CD4-positive, CD25-positive, alpha-beta regulatory T cell (primary cell): ENCODE results near the gene MAG. TPM values are rescaled to one million over a fixed set of nuclear protein-coding genes. Genes with fewer than 3 reads are reported as not detected.

ENCODE experiments used
- ATAC-seq, 2 donors: fragments of 150-1000 bp; cut with Tn5 transposase; one replicate each; pipeline ENCODE4 v1.10.0; 2021; ENCODE audit warnings: low read depth in 2 of 2, moderate number of reproducible peaks in 2 of 2, moderate library complexity in 1 of 2
- DNase-seq, 3 donors: peaks; one replicate each; pipeline versions ENCODE4 v3.0.0 to v3.0.0-alpha.2; 2012 to 2022; ENCODE audit warnings: mixed read lengths in 1 of 3
- H3K27ac ChIP-seq: one replicate; pipeline ENCODE4 v1.7.0; 2013; ENCODE audit warnings: mild to moderate bottlenecking, low read length; ENCODE audit not compliant: insufficient read depth, poor library complexity, severe bottlenecking
- H3K27me3 ChIP-seq: one replicate; pipeline ENCODE4 v1.7.0; 2013; ENCODE audit warnings: low read length; ENCODE audit not compliant: control insufficient read depth, insufficient read depth
- H3K36me3 ChIP-seq: one replicate; pipeline ENCODE4 v1.7.0; 2013; ENCODE audit warnings: mild to moderate bottlenecking, low read length, moderate library complexity; ENCODE audit not compliant: control insufficient read depth, insufficient read depth
- H3K4me1 ChIP-seq: 2 replicates; pipeline ENCODE4 v1.7.0; 2013; ENCODE audit warnings: mild to moderate bottlenecking, low read length; ENCODE audit not compliant: insufficient read depth, control insufficient read depth, poor library complexity, severe bottlenecking
- H3K4me3 ChIP-seq: one replicate; pipeline ENCODE4 v1.7.0; 2013; ENCODE audit warnings: low read depth, mild to moderate bottlenecking, low read length, moderate library complexity
- H3K9me3 ChIP-seq, 2 experiments: 1 replicate in 1 of 2; 2 replicates in 1 of 2; pipeline ENCODE4 v1.7.0; 2013; ENCODE audit warnings: low read length in 2 of 2, mild to moderate bottlenecking in 1 of 2, moderate library complexity in 1 of 2; ENCODE audit not compliant: control insufficient read depth in 2 of 2
- H3K27ac Mint-ChIP-seq, 3 donors: one replicate each; pipeline ENCODE4 v1.8.0; 2020 to 2022; ENCODE audit warnings: mild to moderate bottlenecking in 3 of 3, mixed read lengths in 3 of 3, moderate library complexity in 2 of 3
- H3K27me3 Mint-ChIP-seq: one replicate; pipeline ENCODE4 v1.8.0; 2022; ENCODE audit warnings: mild to moderate bottlenecking, mixed read lengths
- H3K36me3 Mint-ChIP-seq: one replicate; pipeline ENCODE4 v1.8.0; 2020; ENCODE audit warnings: mixed read lengths
- H3K4me1 Mint-ChIP-seq, 4 donors: one replicate each; pipeline ENCODE4 v1.8.0; 2020 to 2022; ENCODE audit warnings: mixed read lengths in 4 of 4, mild to moderate bottlenecking in 1 of 4
- H3K4me3 Mint-ChIP-seq, 4 donors: one replicate each; pipeline ENCODE4 v1.8.0; 2020 to 2022; ENCODE audit warnings: mild to moderate bottlenecking in 4 of 4, mixed read lengths in 4 of 4, moderate library complexity in 3 of 4
- H3K9me3 Mint-ChIP-seq, 7 donors: one replicate each; pipeline ENCODE4 v1.8.0; 2020 to 2022; ENCODE audit warnings: mixed read lengths in 7 of 7, mild to moderate bottlenecking in 3 of 7, moderate library complexity in 2 of 7
- polyA plus RNA-seq, 4 donors: library from polyadenylated mRNA; unstranded; fragments of 300-500 nt; fragmentation: Illumina TruSeq; gene quantifications; one replicate each; pipeline ENCODE4 v1.2.3, GENCODE V29; 2021
- total RNA-seq: library from RNA; stranded (reverse); gene quantifications from one replicate; pipeline ENCODE4 v1.2.3, GENCODE V29; 2022

MAG gene
- total and polyA plus RNA-seq, 5 donors from 2014 or later = 0.16 to 0.28 TPM; not detected in 3

GRCh38 chr19:35288331-35288730 lies 3.6 kb upstream of the MAG start:
- no peak overlapping the region for H3K4me3 Mint-ChIP-seq
- H3K27ac Mint-ChIP-seq = no peak overlapping the region
- ATAC-seq (no peak), DNase-seq (no peak)
- H3K27me3 ChIP-seq = peaks cover 2% of the 10 kb centered on the region
- no peaks in the 10 kb centered on the region for H3K4me1 ChIP-seq
- H3K9me3 Mint-ChIP-seq = no peaks in the 10 kb centered on the region
- peaks cover 0 to 2% (median under 1%) of the 10 kb centered on the region in 4 donors for H3K4me1 Mint-ChIP-seq
- H3K36me3 Mint-ChIP-seq = no peaks in the 10 kb centered on the region
- H3K27ac ChIP-seq = no peak overlapping the region
- no peaks in the 10 kb centered on the region for H3K36me3 ChIP-seq
- H3K4me3 ChIP-seq = no peak overlapping the region
- H3K27me3 Mint-ChIP-seq = peaks cover 22% of the 10 kb centered on the region
- H3K9me3 ChIP-seq = no peaks in the 10 kb centered on the region

DNA sequence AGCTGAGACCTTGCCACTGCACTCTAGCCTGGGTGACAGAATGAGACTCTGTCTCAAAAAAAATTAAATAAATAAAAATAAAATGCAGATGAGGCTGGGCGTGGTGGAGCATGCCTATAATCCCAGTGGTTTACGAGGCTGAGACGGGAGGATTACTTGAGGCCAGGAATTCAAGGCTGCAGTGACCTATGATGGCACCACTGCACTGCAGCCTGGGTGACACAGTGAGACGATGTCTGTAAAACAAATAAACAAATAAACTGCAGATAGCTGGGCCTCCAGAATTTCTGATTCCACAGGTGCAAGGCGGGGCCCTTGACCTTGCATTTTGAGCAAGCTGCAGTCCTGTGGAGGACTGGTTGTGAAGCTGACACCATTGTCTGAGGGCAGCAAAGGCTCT lies 3.1 kb upstream of the MAG start:
- Histone ChIP-seq H3K27me3 (no peaks in the 10 kb centered on the region), H3K36me3 (no peaks in the 10 kb centered on the region), H3K4me1 (no peaks in the 10 kb centered on the region), H3K27ac (no peak overlapping the region), H3K9me3 (no peaks in the 10 kb centered on the region), H3K4me3 (no peak overlapping the region)
- H3K27me3 Mint-ChIP-seq = peaks cover 16% of the 10 kb centered on the region
- no peaks in the 10 kb centered on the region for H3K36me3 Mint-ChIP-seq
- no peak overlapping the region for H3K4me3 Mint-ChIP-seq
- H3K9me3 Mint-ChIP-seq = no peaks in the 10 kb centered on the region
- peaks cover 0 to 2% (median 0%) of the 10 kb centered on the region in 4 donors for H3K4me1 Mint-ChIP-seq
- no peak for DNase-seq
- no peak overlapping the region for H3K27ac Mint-ChIP-seq
- ATAC-seq = no peak

GRCh38 chr19:35290381-35291127 lies 1.4 kb upstream of the MAG start:
- Mint-ChIP-seq H3K4me3 (peak overlapping the region in 1 of 4 donors; percentile 13), H3K27me3 (no peaks in the 10 kb centered on the region), H3K27ac (peak overlapping the region in 1 of 3 donors; percentile 52), H3K36me3 (no peaks in the 10 kb centered on the region), H3K9me3 (no peaks in the 10 kb centered on the region), H3K4me1 (peaks cover 0 to 2% (median 1%) of the 10 kb centered on the region in 4 donors)
- H3K9me3 ChIP-seq = no peaks in the 10 kb centered on the region
- H3K27me3 ChIP-seq = no peaks in the 10 kb centered on the region
- DNase-seq = no peak
- no peak for ATAC-seq
- no peaks in the 10 kb centered on the region for H3K36me3 ChIP-seq
- no peak overlapping the region for H3K4me3 ChIP-seq
- H3K4me1 ChIP-seq = peaks cover 3% of the 10 kb centered on the region
- no peak overlapping the region for H3K27ac ChIP-seq

GRCh38 chr19:35291259-35291658 lies 702 bp upstream of the MAG start:
- peak overlapping the region in 1 of 3 donors; percentile 20 for H3K27ac Mint-ChIP-seq
- no peak for DNase-seq
- no peaks in the 10 kb centered on the region for H3K9me3 ChIP-seq

GRCh38 chr19:35292421-35293362 lies 731 bp downstream of the MAG start:
- Histone ChIP-seq H3K4me3 (no peak overlapping the region), H3K36me3 (no peaks in the 10 kb centered on the region), H3K9me3 (no peaks in the 10 kb centered on the region), H3K4me1 (peaks cover 11% of the 10 kb centered on the region), H3K27ac (no peak overlapping the region), H3K27me3 (no peaks in the 10 kb centered on the region)
- Mint-ChIP-seq H3K9me3 (no peaks in the 10 kb centered on the region), H3K27ac (peak overlapping the region in 1 of 3 donors; percentile 38), H3K27me3 (no peaks in the 10 kb centered on the region), H3K4me3 (no peak overlapping the region), H3K36me3 (no peaks in the 10 kb centered on the region), H3K4me1 (peaks cover 0 to 8% (median 4%) of the 10 kb centered on the region in 4 donors)
- DNase-seq = no peak
- ATAC-seq = no peak

More at GRCh38 chr19:35291259-35291658, 702 bp upstream of the MAG start:
- no peak overlapping the region for H3K4me3 Mint-ChIP-seq
- Histone ChIP-seq H3K27ac (no peak overlapping the region), H3K4me3 (no peak overlapping the region), H3K27me3 (no peaks in the 10 kb centered on the region), H3K36me3 (no peaks in the 10 kb centered on the region), H3K4me1 (peaks cover 10% of the 10 kb centered on the region)
- no peak for ATAC-seq
- H3K27me3 Mint-ChIP-seq = no peaks in the 10 kb centered on the region
- no peaks in the 10 kb centered on the region for H3K36me3 Mint-ChIP-seq
- H3K9me3 Mint-ChIP-seq = no peaks in the 10 kb centered on the region
- peaks cover 0 to 8% (median 4%) of the 10 kb centered on the region in 4 donors for H3K4me1 Mint-ChIP-seq

- Histone ChIP-seq H3K27me3 (no peaks in the 10 kb centered on the region), H3K9me3 (no peaks in the 10 kb centered on the region), H3K4me3 (no peak overlapping the region), H3K27ac (no peak overlapping the region), H3K4me1 (peaks cover 11% of the 10 kb centered on the region), H3K36me3 (no peaks in the 10 kb centered on the region)
- peaks cover 0 to 8% (median 4%) of the 10 kb centered on the region in 4 donors for H3K4me1 Mint-ChIP-seq
- H3K4me3 Mint-ChIP-seq = no peak overlapping the region
- ATAC-seq (no peak), DNase-seq (no peak)
- no peaks in the 10 kb centered on the region for H3K36me3 Mint-ChIP-seq
- H3K27ac Mint-ChIP-seq = no peak overlapping the region
- H3K9me3 Mint-ChIP-seq = no peaks in the 10 kb centered on the region
- H3K27me3 Mint-ChIP-seq = no peaks in the 10 kb centered on the region
Measured at GRCh38 chr19:35293363-35293739, 1.4 kb downstream of the MAG start.

GRCh38 chr19:35293808-35294207 lies 1.8 kb downstream of the MAG start:
- no peak overlapping the region for H3K4me3 Mint-ChIP-seq
- no peak overlapping the region for H3K27ac ChIP-seq
- no peak for DNase-seq
- no peaks in the 10 kb centered on the region for H3K9me3 Mint-ChIP-seq
- no peaks in the 10 kb centered on the region for H3K36me3 Mint-ChIP-seq
- peaks cover 11% of the 10 kb centered on the region for H3K4me1 ChIP-seq
- H3K27me3 Mint-ChIP-seq = no peaks in the 10 kb centered on the region
- peaks cover 0 to 8% (median 4%) of the 10 kb centered on the region in 4 donors for H3K4me1 Mint-ChIP-seq
- H3K27ac Mint-ChIP-seq = no peak overlapping the region
- H3K9me3 ChIP-seq = no peaks in the 10 kb centered on the region
- H3K27me3 ChIP-seq = no peaks in the 10 kb centered on the region
- H3K4me3 ChIP-seq = no peak overlapping the region
- H3K36me3 ChIP-seq = no peaks in the 10 kb centered on the region
- ATAC-seq = no peak
